Measurements from ENCODE around the gene ERG. TPM values are rescaled to one million over a fixed set of nuclear protein-coding genes. Genes with fewer than 3 reads are reported as not detected.

Gene ERG
- total RNA-seq, 1 experiment from 2014 or later, result 4.5 TPM

GRCh38 chr21:38388203-38388602, 110.1 kb downstream of the ERG start (continued):
- no peak for TF ChIP-seq ZNF281 (CRISPR knock-in tag; IDR thresholded peaks at IDR 0.05)

- ATAC-seq, result no peak
- Mint-ChIP-seq H3K36me3 (0 out of 2 replicates have a peak, but pooled peaks cover 3% of the 10 kb centered on the region), H3K9me3 (peaks cover 4% of the 10 kb centered on the region), H3K4me3 (no peak overlapping the region), H3K27ac (no peak overlapping the region), H3K27me3 (ENCODE audit: low read depth) (no peaks in the 10 kb centered on the region), H3K4me1 (peaks cover 19% of the 10 kb centered on the region)
- ChIA-PET POLR2A (no interaction called here), CTCF (interaction anchor here (1.3 to 1.5 kb wide), 2 partner anchors 8 to 10 kb away, joined by 3 read pairs; no protein-coding TSS in a partner anchor)
- TF ChIP-seq SOX15 (CRISPR knock-in tag; IDR thresholded peaks at IDR 0.05) (no peak), AFF4 (CRISPR knock-in tag; IDR thresholded peaks at IDR 0.05; ENCODE audit: borderline replicate concordance) (no peak), CDX4 (CRISPR knock-in tag; IDR thresholded peaks at IDR 0.05; ENCODE audit: borderline replicate concordance) (no peak)
- no peak for DNase-seq (ENCODE audit: low spot score)
These were observed 111.3 kb downstream of the ERG start for GRCh38 chr21:38386967-38387366.

- H3K27ac Mint-ChIP-seq, result no peak overlapping the region
These were observed 112.7 kb downstream of the ERG start for GRCh38 chr21:38385427-38386175.

More at GRCh38 chr21:38385427-38386175, 112.7 kb downstream of the ERG start:
- peaks cover 8% of the 10 kb centered on the region; the same call in 1 of the 2 replicates for H3K4me1 Mint-ChIP-seq
- no peaks in the 10 kb centered on the region for H3K36me3 Mint-ChIP-seq
- no peak for ATAC-seq
- peaks cover 4% of the 10 kb centered on the region for H3K9me3 Mint-ChIP-seq
- H3K27me3 Mint-ChIP-seq (ENCODE audit: low read depth), result no peaks in the 10 kb centered on the region
- no peak for DNase-seq (ENCODE audit: low spot score)
- CTCF ChIA-PET, result no interaction called here
- POLR2A ChIA-PET, result no interaction called here
- TF ChIP-seq SMAD3 (CRISPR knock-in tag; IDR thresholded peaks at IDR 0.05; ENCODE audit: borderline replicate concordance) (no peak), KAT7 (CRISPR knock-in tag; IDR thresholded peaks at IDR 0.05; ENCODE audit: borderline replicate concordance) (no peak), ETV6 (CRISPR knock-in tag; IDR thresholded peaks at IDR 0.05) (no peak), ELF4 (CRISPR knock-in tag; IDR thresholded peaks at IDR 0.05; ENCODE audit: low read depth) (no peak), E2F4 (CRISPR knock-in tag; IDR thresholded peaks at IDR 0.05; ENCODE audit: borderline replicate concordance, low read depth) (no peak), AFF4 (CRISPR knock-in tag; IDR thresholded peaks at IDR 0.05; ENCODE audit: borderline replicate concordance) (no peak), NR2C2 (CRISPR knock-in tag; IDR thresholded peaks at IDR 0.05) (no peak), ESRRA (CRISPR knock-in tag; IDR thresholded peaks at IDR 0.05; ENCODE audit: borderline replicate concordance) (no peak), ZNF317 (CRISPR knock-in tag; IDR thresholded peaks at IDR 0.05; ENCODE audit: borderline replicate concordance, low read depth) (no peak), ZNF263 (CRISPR knock-in tag; IDR thresholded peaks at IDR 0.05; ENCODE audit: low read depth) (no peak), AR (CRISPR knock-in tag; IDR thresholded peaks at IDR 0.05) (no peak)
- no peak overlapping the region for H3K4me3 Mint-ChIP-seq

All from WTC11 (cell line).